Mucosa of stomach (tissue), 1 donor: ENCODE measurements around the gene HOXC11.

Experiments used
- H3K27me3 ChIP-seq: one replicate; pipeline ENCODE4 v1.7.0; 2013; ENCODE audit warnings: mild to moderate bottlenecking, low read length; ENCODE audit not compliant: control insufficient read depth, insufficient read depth
- H3K36me3 ChIP-seq: one replicate; pipeline ENCODE4 v1.7.0; 2013; ENCODE audit warnings: low read length; ENCODE audit not compliant: control insufficient read depth, insufficient read depth
- H3K4me1 ChIP-seq: one replicate; pipeline ENCODE4 v1.7.0; 2013; ENCODE audit warnings: mild to moderate bottlenecking, low read length; ENCODE audit not compliant: control insufficient read depth, insufficient read depth
- H3K4me3 ChIP-seq: one replicate; pipeline ENCODE4 v1.7.0; 2013; ENCODE audit warnings: low read length
- H3K9ac ChIP-seq: one replicate; pipeline ENCODE4 v1.7.0; 2013; ENCODE audit warnings: mild to moderate bottlenecking, low read length, moderate library complexity
- H3K9me3 ChIP-seq: one replicate; pipeline ENCODE4 v1.7.0; 2013; ENCODE audit warnings: mild to moderate bottlenecking, low read length, moderate library complexity; ENCODE audit not compliant: control insufficient read depth
- donor health status: Pancreatic carcinoma.

The HOXC11 gene

DNA sequence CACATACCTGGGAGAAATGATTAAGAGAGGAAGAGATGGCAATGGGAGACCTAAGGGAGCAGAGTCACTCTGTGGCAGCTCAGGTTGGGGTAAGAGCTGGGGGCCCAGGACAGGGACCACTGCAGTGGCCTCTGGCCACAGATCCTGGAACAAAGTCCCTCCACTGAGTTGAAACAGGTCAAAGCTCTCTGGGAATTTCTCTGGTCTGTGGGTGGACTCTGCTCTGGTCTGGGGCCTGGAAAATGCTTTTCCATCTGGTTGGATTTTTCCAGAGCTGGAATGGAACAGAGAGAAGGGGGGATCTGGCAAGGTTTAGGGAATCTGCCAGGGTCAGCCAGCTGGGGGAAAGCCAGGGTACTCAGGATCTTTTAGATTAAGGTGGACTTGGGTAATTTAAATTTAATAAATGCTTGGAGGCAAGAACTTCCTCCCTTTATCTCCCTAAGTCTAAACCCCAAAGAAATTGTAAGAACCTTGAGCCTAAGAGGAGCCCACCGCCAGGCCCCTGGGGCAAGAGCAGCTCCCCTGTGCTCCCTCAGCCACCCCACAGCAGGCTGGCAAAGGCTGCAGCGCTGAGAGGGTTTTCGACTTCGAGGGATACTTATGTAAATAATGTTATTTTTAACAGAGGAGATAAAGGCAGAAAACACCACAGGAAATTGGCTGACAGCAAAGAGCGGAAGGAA, 15.8 kb downstream of the HOXC11 start:
- Histone ChIP-seq H3K27me3 (peaks cover 98% of the 10 kb centered on the region), H3K9me3 (no peaks in the 10 kb centered on the region), H3K4me3 (no peak overlapping the region), H3K9ac (no peak overlapping the region), H3K36me3 (no peaks in the 10 kb centered on the region), H3K4me1 (peaks cover 15% of the 10 kb centered on the region)

DNA sequence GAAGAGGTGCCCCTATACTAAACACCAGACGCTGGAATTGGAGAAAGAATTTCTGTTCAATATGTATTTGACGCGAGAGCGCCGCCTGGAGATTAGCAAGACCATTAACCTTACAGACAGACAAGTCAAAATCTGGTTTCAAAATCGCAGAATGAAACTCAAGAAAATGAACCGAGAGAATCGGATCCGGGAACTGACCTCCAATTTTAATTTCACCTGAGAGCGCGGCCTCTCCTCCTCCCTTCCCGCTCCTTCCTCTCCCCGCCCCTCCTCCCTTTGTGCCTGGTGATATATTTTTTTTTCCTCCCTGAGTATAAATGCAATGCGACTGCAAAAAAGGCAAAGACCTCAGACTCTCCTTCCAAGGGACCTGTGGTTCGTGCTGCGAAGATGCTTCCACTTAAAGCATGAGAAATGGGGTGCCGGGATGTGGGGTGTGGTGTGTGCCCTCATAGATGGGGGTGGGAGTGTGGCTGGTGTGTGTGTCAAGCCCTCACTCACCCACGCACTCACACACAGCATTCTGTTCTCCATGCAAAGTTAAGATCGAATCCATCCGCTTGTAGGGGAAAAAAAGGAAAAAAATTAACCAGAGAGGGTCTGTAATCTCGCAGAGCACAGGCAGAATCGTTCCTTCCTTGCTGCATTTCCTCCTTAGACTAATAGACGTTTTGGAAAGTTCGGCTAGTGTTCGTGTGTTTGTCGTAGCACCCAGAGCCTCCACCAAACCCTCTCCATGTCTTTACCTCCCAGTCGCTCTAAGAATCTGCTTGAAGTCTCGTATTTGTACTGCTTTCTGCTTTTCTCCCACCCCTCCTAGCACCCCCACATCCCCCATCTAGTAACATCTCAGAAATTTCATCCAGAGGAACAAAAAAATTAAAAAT, 16.5 kb downstream of the HOXC11 start:
- peaks cover 21% of the 10 kb centered on the region for H3K4me1 ChIP-seq
- H3K27me3 ChIP-seq = peaks cover 98% of the 10 kb centered on the region
- H3K4me3 ChIP-seq = no peak overlapping the region
- H3K36me3 ChIP-seq = no peaks in the 10 kb centered on the region
- no peaks in the 10 kb centered on the region for H3K9me3 ChIP-seq
- no peak overlapping the region for H3K9ac ChIP-seq

GRCh38 chr12:53990311-53991076, 17.6 kb downstream of the HOXC11 start:
- H3K9me3 ChIP-seq = no peaks in the 10 kb centered on the region
- no peaks in the 10 kb centered on the region for H3K36me3 ChIP-seq
- peaks cover 23% of the 10 kb centered on the region for H3K4me1 ChIP-seq
- no peak overlapping the region for H3K9ac ChIP-seq
- no peak overlapping the region for H3K4me3 ChIP-seq
- peaks cover 100% of the 10 kb centered on the region for H3K27me3 ChIP-seq

GRCh38 chr12:53991077-53991460, 18.1 kb downstream of the HOXC11 start:
- H3K9ac ChIP-seq = no peak overlapping the region

GRCh38 chr12:53992377-53992889, 19.5 kb downstream of the HOXC11 start:
- H3K4me1 ChIP-seq = peaks cover 24% of the 10 kb centered on the region
- H3K27me3 ChIP-seq = peaks cover 100% of the 10 kb centered on the region
- H3K36me3 ChIP-seq = no peaks in the 10 kb centered on the region
- no peak overlapping the region for H3K9ac ChIP-seq
- H3K9me3 ChIP-seq = no peaks in the 10 kb centered on the region
- H3K4me3 ChIP-seq = no peak overlapping the region

More at GRCh38 chr12:53991077-53991460, 18.1 kb downstream of the HOXC11 start:
- Histone ChIP-seq H3K9me3 (no peaks in the 10 kb centered on the region), H3K4me3 (no peak overlapping the region), H3K36me3 (no peaks in the 10 kb centered on the region), H3K4me1 (peaks cover 23% of the 10 kb centered on the region), H3K27me3 (peaks cover 100% of the 10 kb centered on the region)

- Histone ChIP-seq H3K9ac (no peak overlapping the region), H3K36me3 (no peaks in the 10 kb centered on the region), H3K9me3 (no peaks in the 10 kb centered on the region), H3K27me3 (peaks cover 100% of the 10 kb centered on the region), H3K4me3 (no peak overlapping the region), H3K4me1 (peaks cover 24% of the 10 kb centered on the region)
Observed at GRCh38 chr12:53993162-53994008, 20.5 kb downstream of the HOXC11 start.

GRCh38 chr12:53994009-53994263, 21.0 kb downstream of the HOXC11 start:
- Histone ChIP-seq H3K4me3 (no peak overlapping the region), H3K9me3 (no peaks in the 10 kb centered on the region), H3K36me3 (no peaks in the 10 kb centered on the region), H3K27me3 (peaks cover 100% of the 10 kb centered on the region), H3K9ac (no peak overlapping the region), H3K4me1 (peaks cover 24% of the 10 kb centered on the region)

- peaks cover 98% of the 10 kb centered on the region for H3K27me3 ChIP-seq
- no peak overlapping the region for H3K9ac ChIP-seq
- H3K4me3 ChIP-seq = no peak overlapping the region
- no peaks in the 10 kb centered on the region for H3K9me3 ChIP-seq
- H3K36me3 ChIP-seq = no peaks in the 10 kb centered on the region
- H3K4me1 ChIP-seq = peaks cover 25% of the 10 kb centered on the region
Observed at GRCh38 chr12:53994264-53995001, 21.5 kb downstream of the HOXC11 start.

GRCh38 chr12:53995002-53995377, 22.1 kb downstream of the HOXC11 start:
- Histone ChIP-seq H3K4me3 (no peak overlapping the region), H3K4me1 (peaks cover 30% of the 10 kb centered on the region), H3K27me3 (peaks cover 98% of the 10 kb centered on the region), H3K9me3 (no peaks in the 10 kb centered on the region), H3K9ac (no peak overlapping the region), H3K36me3 (no peaks in the 10 kb centered on the region)

DNA sequence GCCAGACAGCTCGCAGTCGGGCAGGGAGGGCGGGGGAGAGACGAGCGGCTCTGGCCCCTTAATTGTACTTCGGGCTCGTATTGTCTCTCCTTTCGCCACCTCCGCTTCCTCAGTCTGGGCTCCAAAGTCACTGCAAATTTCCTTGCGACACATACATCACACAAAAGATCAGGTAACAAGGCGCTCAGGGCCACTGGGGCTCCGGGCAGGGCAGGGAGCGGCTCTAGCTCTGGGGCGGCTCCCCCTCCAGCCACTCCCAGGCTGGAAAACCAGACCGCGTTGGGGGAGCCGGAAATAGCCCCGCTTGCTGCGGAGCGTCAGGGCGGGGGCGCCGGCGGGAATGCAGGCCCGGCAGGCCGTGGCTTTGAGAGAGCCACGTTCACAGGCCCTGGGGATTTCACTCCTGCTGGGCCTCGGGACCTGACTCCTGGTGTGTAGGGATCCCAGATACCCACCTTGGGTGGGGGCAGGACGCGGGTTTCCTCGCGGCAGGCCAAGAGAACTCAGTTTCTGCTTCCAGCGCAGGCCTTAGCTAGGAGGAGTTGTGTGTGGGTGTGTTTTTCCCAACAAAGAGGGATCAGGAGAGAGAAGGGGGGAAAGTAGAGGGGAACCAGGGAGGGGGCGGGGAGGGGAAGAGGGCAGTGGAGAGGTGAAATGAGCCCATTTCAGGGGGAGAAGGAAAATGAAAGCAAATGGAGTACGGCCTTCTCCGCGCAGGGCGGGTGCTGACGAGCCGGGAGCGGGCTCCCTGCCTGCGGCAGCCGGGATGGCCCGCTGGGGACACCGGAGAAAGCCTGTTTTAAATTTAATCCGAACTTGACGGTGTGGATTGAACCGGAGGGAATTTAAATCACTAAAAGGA, 22.7 kb downstream of the HOXC11 start:
- peaks cover 98% of the 10 kb centered on the region for H3K27me3 ChIP-seq
- H3K4me1 ChIP-seq = peaks cover 36% of the 10 kb centered on the region

More for the DNA sequence above, 22.7 kb downstream of the HOXC11 start:
- no peaks in the 10 kb centered on the region for H3K36me3 ChIP-seq
- peak overlapping the region; percentile 71 for H3K4me3 ChIP-seq
- H3K9ac ChIP-seq = peak overlapping the region; percentile 62
- H3K9me3 ChIP-seq = no peaks in the 10 kb centered on the region
